Endodermal cell (in vitro differentiated cells): ENCODE measurements around the gene LLPH. TPM values are rescaled to one million over a fixed set of nuclear protein-coding genes. Genes with fewer than 3 reads are reported as not detected.

ENCODE experiments used
- DNase-seq: peaks from one replicate; pipeline ENCODE4 v3.0.0-alpha.2; 2017
- H3K27ac ChIP-seq: 2 replicates; pipeline ENCODE4 v1.5.1; 2013; ENCODE audit warnings: mild to moderate bottlenecking, low read depth, low read length, moderate library complexity
- H3K27me3 ChIP-seq: 2 replicates; pipeline ENCODE4 v1.6.1; 2013; ENCODE audit warnings: mild to moderate bottlenecking, low read length, moderate library complexity; ENCODE audit not compliant: insufficient read depth, control insufficient read depth, poor library complexity, severe bottlenecking
- H3K36me3 ChIP-seq: 2 replicates; pipeline ENCODE4 v1.7.0; 2013; ENCODE audit warnings: mild to moderate bottlenecking, low read length, moderate library complexity; ENCODE audit not compliant: control insufficient read depth, insufficient read depth
- H3K4me1 ChIP-seq: one replicate; pipeline ENCODE4 v1.7.0; 2013; ENCODE audit warnings: low read length; ENCODE audit not compliant: control insufficient read depth, insufficient read depth
- H3K4me3 ChIP-seq: 2 replicates; pipeline ENCODE4 v1.5.1; 2013; ENCODE audit warnings: mild to moderate bottlenecking, low read length, moderate library complexity
- H3K9ac ChIP-seq: 2 replicates; pipeline ENCODE4 v1.6.1; 2013; ENCODE audit warnings: mild to moderate bottlenecking, low read length, moderate library complexity; ENCODE audit not compliant: poor library complexity, severe bottlenecking; ENCODE audit errors: extremely low read depth
- H3K9me3 ChIP-seq: 2 replicates; pipeline ENCODE4 v1.6.1; 2013; ENCODE audit warnings: mild to moderate bottlenecking, low read length, moderate library complexity; ENCODE audit not compliant: control insufficient read depth
- H3K27ac Mint-ChIP-seq: 2 replicates; pipeline ENCODE4 v1.8.0; 2020; ENCODE audit warnings: mixed read lengths
- H3K27me3 Mint-ChIP-seq: 2 replicates; pipeline ENCODE4 v1.8.0; 2021; ENCODE audit warnings: mild to moderate bottlenecking, mixed read lengths; ENCODE audit not compliant: insufficient read depth
- H3K36me3 Mint-ChIP-seq: 2 replicates; pipeline ENCODE4 v1.8.0; 2020; ENCODE audit warnings: low read depth, mixed read lengths
- H3K4me1 Mint-ChIP-seq: 2 replicates; pipeline ENCODE4 v1.8.0; 2020; ENCODE audit warnings: mixed read lengths
- H3K4me3 Mint-ChIP-seq: 2 replicates; pipeline ENCODE4 v1.8.0; 2020; ENCODE audit warnings: mild to moderate bottlenecking, moderate library complexity, mixed read lengths
- H3K9me3 Mint-ChIP-seq: 2 replicates; pipeline ENCODE4 v1.8.0; 2020; ENCODE audit warnings: mild to moderate bottlenecking, mixed read lengths
- CTCF ChIP-seq: fragments of 200-600 bp; sonication (generic); conservative IDR thresholded peaks from 2 replicates; pipeline ENCODE4 v1.5.0; 2021; ENCODE audit warnings: antibody characterized with exemption, mild to moderate bottlenecking
- WGBS, 2 experiments: methylation state at CpG; one replicate each; pipeline versions ENCODE4 v1.1.5 to v1.1.7; 2013; ENCODE audit warnings: missing lambda C conversion rate in 2 of 2, mixed read lengths in 1 of 2; ENCODE audit not compliant: insufficient coverage in 1 of 2, insufficient read length in 1 of 2; 5-methylcytosine and 5-hydroxymethylcytosine counted together
- total RNA-seq, 2 donors: library from RNA; stranded (reverse); fragmentation: NEBNext Ultra II Directional in 1 of 2; extraction: Animal tissue kit (Norgen Biotek cat#: 25700) in 1 of 2; gene quantifications; 2 replicates in 1 of 2; 3 replicates in 1 of 2; pipeline ENCODE4 v1.2.1, GENCODE V29; 2021

Gene LLPH
- total RNA-seq, 2 donors from 2014 or later, result 16.5 to 25.7 TPM

- H3K4me1 Mint-ChIP-seq, result peaks cover 5% of the 10 kb centered on the region
- peaks cover 2% of the 10 kb centered on the region for H3K27me3 Mint-ChIP-seq
- H3K36me3 Mint-ChIP-seq, result no peaks in the 10 kb centered on the region
- 100% methylated on average over 1 of the region's 1 CpG; no CpG with 5 or more reads in 1 of the 2 experiments for WGBS, 2 experiments
- Histone ChIP-seq H3K36me3 (no peaks in the 10 kb centered on the region), H3K27ac (no peak overlapping the region), H3K9ac (no peak overlapping the region), H3K9me3 (peaks cover 10% of the 10 kb centered on the region), H3K4me1 (no peaks in the 10 kb centered on the region), H3K27me3 (no peaks in the 10 kb centered on the region), H3K4me3 (no peak overlapping the region)
- H3K9me3 Mint-ChIP-seq, result no peaks in the 10 kb centered on the region
- no peak overlapping the region for H3K27ac Mint-ChIP-seq
- TF ChIP-seq CTCF, result no peak
- H3K4me3 Mint-ChIP-seq, result no peak overlapping the region
- no peak for DNase-seq
Observed at GRCh38 chr12:66085213-66085612, 45.3 kb downstream of the LLPH start.

DNA sequence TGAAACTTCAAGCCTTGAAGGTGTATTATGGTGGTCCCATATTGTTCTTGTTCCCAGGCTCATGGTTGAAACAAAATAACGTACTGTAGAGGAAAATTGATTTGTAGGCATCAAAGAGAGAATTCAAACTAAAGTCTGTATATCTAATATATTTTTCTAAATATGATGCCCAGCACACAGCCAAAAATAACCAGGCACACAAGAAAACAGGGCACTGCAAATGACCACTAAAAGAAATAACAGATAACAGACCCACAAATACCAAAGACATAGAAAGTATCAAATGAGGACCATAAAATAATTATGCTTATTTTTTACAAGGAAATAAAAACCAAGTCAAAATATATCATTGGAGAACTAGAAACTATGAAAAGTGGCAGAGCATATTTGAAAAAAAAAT lies 46.8 kb downstream of the LLPH start:
- no peaks in the 10 kb centered on the region for H3K36me3 Mint-ChIP-seq
- H3K27me3 Mint-ChIP-seq, result peaks cover 2% of the 10 kb centered on the region
- H3K4me3 Mint-ChIP-seq, result no peak overlapping the region
- Histone ChIP-seq H3K4me3 (no peak overlapping the region), H3K27me3 (no peaks in the 10 kb centered on the region), H3K27ac (no peak overlapping the region), H3K9me3 (peaks cover 10% of the 10 kb centered on the region), H3K4me1 (no peaks in the 10 kb centered on the region), H3K9ac (no peak overlapping the region), H3K36me3 (no peaks in the 10 kb centered on the region)
- 80% methylated on average over 1 of the region's 1 CpG; no CpG with 5 or more reads in 1 of the 2 experiments for WGBS, 2 experiments
- DNase-seq, result no peak
- TF ChIP-seq CTCF, result no peak
- no peak overlapping the region for H3K27ac Mint-ChIP-seq
- no peaks in the 10 kb centered on the region for H3K4me1 Mint-ChIP-seq
- H3K9me3 Mint-ChIP-seq, result no peaks in the 10 kb centered on the region

DNA sequence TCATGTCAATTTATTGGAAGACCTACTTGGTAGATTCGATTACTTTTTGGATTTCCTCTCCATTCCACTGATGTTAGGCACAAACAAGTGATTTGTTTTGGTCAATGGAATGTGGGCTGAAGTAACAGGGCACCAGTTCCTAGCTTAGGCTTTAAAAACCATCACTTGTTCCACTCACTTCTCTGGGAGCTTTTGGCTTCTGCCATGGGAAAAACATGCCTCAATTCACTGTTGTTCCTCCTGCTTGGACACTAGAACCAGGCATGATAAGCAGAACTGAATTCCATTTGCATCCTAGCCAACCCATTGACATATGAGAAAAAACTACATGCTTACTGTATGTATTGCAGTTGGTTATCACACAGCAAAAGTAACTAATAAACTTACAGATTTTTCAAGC lies 47.8 kb downstream of the LLPH start:
- TF ChIP-seq CTCF, result no peak
- Mint-ChIP-seq H3K4me3 (no peak overlapping the region), H3K36me3 (no peaks in the 10 kb centered on the region), H3K9me3 (no peaks in the 10 kb centered on the region), H3K4me1 (no peaks in the 10 kb centered on the region), H3K27me3 (peaks cover 2% of the 10 kb centered on the region), H3K27ac (no peak overlapping the region)
- WGBS, 2 experiments, result 89% methylated on average over 1 of the region's 1 CpG; no CpG with 5 or more reads in 1 of the 2 experiments
- Histone ChIP-seq H3K9me3 (peaks cover 10% of the 10 kb centered on the region), H3K27ac (no peak overlapping the region), H3K4me1 (no peaks in the 10 kb centered on the region), H3K9ac (no peak overlapping the region), H3K4me3 (no peak overlapping the region), H3K27me3 (no peaks in the 10 kb centered on the region), H3K36me3 (no peaks in the 10 kb centered on the region)
- no peak for DNase-seq
